AG09319 (cell line): Measurements from ENCODE around the gene LAMTOR5.
A peak's percentile ranks its signal among the peaks of the same experiment; 100 is the strongest.

Experiments used
- DNase-seq: peaks from one replicate; pipeline ENCODE4 v3.0.0-alpha.2; 2010; ENCODE audit warnings: low read depth; ENCODE audit errors: extremely low read depth
- TF ChIP-seq, protein P1 (sequence below): IDR thresholded peaks from 2 replicates; pipeline ENCODE4 v1.5.1; 2011; ENCODE audit warnings: low read depth, mild to moderate bottlenecking, inconsistent platforms, low read length, moderate library complexity

Gene LAMTOR5

DNA sequence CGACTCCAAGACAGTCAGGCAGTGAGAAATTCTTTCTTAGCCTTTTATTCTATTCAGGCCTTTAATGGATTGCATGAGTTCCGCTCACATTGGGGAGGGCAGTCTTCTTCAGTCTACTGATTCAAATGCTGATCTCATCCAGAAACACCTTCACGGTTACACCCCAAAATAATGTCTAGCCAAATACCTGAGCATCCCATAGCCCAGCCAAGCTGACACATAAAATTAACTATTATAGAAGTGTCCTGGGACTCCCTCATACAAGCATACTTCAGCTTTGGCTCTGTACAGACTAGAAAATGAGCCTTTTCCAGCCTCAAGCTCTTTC, 13.0 kb downstream of the LAMTOR5 start:
- TF ChIP-seq, protein P1, sequence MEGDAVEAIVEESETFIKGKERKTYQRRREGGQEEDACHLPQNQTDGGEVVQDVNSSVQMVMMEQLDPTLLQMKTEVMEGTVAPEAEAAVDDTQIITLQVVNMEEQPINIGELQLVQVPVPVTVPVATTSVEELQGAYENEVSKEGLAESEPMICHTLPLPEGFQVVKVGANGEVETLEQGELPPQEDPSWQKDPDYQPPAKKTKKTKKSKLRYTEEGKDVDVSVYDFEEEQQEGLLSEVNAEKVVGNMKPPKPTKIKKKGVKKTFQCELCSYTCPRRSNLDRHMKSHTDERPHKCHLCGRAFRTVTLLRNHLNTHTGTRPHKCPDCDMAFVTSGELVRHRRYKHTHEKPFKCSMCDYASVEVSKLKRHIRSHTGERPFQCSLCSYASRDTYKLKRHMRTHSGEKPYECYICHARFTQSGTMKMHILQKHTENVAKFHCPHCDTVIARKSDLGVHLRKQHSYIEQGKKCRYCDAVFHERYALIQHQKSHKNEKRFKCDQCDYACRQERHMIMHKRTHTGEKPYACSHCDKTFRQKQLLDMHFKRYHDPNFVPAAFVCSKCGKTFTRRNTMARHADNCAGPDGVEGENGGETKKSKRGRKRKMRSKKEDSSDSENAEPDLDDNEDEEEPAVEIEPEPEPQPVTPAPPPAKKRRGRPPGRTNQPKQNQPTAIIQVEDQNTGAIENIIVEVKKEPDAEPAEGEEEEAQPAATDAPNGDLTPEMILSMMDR = no peak
- no peak for DNase-seq

DNA sequence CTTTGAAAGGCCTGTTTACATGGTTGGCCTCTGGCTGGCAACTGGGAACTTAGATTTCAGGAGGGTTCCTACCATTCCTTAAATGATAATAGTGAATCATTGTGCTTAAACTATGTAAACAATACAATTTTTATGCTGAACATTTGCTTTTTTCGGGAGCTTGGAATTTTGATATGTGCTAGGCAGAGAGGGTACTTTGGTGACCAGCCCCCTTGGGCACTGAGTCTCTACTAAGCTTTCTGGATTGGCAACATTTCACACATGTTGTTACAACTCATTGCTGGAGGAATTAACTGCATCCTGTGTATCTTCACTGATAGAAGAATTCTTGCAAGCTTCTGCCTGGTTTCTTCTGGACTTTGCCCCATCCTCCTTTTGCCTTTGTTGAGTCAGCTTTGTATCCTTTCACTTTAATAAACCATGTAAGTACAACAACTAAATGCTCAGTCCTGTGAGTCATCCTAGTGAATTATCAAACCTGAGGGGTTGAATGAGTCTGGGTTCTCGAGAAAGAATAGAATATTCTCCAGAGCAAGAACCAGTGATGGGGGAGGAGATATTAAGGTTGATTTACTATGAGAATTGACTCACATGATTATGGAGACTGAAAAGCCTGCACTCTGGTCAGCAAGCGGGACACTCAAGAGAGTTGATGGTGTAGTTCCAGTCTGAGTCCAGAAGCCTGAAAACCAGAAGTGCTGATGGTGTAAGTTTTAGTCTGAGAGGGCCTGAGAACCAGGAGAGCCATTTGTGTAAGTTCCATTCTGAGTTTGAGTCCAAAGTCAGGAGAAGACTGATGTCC, 13.6 kb downstream of the LAMTOR5 start:
- DNase-seq = no peak
- TF ChIP-seq, protein P1 = no peak

DNA sequence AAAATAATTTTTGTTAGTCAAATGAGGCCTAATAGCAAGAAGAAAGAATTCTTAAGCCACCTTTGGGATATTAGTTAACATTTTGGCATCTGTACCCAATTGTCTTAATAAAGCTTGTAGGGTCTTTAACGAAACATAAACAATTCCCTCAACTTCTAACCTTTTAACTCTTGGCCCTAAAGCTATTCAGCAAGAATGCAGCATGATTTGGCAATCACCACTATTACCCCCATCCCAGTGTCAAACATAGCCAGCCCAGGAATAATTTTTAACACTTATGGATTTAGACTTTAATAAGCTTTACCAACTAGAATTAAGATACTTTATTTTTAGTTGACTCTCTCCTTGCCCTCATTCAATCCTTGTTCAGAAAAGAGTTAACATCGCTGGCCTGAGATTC, 14.2 kb downstream of the LAMTOR5 start:
- TF ChIP-seq, protein P1 = no peak
- no peak for DNase-seq

DNA sequence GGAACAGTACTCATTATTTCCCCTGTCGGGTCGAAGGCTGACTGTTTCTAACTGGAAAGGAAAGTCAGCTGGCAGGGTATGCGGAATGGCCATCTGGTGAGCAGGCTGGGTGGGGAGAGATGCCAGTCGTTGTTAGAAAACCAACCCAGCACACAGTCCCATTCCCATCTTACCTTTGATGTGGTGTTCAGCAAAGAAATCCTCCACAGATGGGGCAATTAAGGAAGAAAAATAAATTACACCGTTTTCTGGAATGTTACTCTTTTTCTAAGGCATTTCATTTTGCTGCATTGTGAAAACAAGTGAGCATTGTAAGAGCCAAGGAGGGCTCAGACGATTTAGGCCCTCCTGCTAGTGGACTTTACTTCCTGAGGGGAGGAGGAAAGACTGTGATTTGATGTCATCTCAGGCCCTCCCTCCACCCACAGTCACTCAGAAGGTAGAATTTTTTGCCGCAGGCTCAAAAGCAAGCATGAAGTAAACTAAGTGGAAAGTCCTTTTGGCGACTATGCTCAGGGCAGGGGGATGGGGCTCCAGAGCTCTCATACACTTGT, 16.7 kb downstream of the LAMTOR5 start, which contains the start of gene SLC16A4:
Gene SLC16A4, minus strand, starts transcription at position 335 of the 554 bp plus-strand sequence. CDS start 1,703 bp downstream, outside the sequence.
- TF ChIP-seq, protein P1 = no peak
- DNase-seq = peak; percentile 76

DNA sequence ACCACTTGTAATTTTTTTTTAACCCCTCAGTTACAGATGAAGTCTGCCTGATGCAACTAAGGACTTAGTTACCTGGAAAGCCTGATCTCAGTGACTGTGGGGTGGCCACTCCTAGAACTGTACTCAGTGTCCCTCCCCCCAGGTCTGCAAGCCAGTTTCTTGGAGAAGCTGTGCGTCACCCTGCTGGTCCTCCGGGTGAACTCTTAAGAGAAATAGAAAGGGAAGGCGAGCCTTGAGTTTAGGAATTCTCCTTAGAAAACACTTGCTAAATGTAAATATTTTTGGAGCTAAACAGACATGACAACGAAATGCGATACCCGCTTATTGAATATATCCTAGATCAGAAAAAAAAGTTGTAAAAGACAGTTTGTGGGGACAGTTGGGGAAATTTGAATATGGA, 17.4 kb downstream of the LAMTOR5 start:
- TF ChIP-seq, protein P1 = no peak; the same call in 1 of the 2 replicates
- DNase-seq = peak; percentile 76

DNA sequence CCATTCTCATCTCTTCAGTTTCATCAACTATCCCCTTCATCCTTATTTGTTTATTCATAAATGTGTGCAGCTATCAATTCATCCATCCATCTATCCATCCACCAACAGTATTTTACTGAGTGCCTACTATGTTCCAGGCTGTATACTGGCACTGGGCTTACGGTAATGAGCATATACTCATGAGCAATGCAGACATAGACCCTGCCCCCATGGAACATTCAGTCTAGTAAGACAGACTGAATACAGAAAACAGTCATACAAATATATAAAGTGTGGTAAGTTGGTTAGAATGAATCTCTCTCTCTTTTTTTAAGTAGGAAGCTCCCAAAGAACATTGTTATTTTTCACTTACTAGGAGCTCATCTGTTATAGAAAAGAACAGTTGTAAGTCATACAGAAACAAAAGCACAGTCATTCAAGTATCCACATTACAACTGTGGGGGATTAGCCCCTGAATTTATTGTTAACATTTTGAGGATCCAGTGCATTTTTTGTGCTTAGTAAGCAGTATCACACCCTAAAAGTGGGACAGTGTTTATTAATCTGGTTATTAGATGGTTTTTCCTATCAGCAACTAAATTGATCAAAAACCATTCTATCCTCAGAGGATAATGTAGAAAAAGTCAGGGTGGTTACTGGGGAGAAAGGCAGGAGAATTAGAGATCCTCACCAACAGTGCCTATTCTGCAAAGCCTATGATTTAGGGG, 20.3 kb downstream of the LAMTOR5 start:
- no peak for DNase-seq
- TF ChIP-seq, protein P1 = no peak

DNA sequence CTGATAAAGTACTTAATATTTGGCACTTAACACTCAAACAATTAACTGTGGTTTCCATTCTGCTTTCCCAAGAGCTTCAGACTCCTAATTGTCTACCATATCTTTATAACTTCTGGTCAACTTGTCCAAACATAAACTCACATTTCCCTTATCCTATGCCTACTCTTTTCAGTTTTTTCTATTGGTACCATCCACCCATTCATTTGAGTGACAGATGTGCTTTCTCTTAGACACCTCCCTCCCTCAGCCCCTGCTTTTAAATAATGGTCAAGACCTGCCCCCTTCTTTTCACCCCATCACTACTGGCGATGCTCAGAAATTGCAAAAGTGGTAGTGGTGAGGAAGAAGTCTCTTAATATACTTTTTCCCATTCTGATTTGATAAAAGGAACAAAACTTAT, 22.1 kb downstream of the LAMTOR5 start:
- DNase-seq = no peak
- TF ChIP-seq, protein P1 = no peak
